OCI-LY7 (cell line): ENCODE measurements around the gene DGKZ.

Experiments used
- CTCF ChIP-seq: fragments of 200-600 bp; sonication (generic); conservative IDR thresholded peaks from 2 replicates; pipeline ENCODE4 v1.5.1; 2014; ENCODE audit warnings: mild to moderate bottlenecking, antibody characterized with exemption, low read length, moderate library complexity, mixed read lengths
- EZH2phosphoT487 ChIP-seq: fragments of 200-600 bp; sonication (generic); IDR thresholded peaks from 2 replicates; pipeline ENCODE4 v1.6.1; 2018; ENCODE audit warnings: low read depth, borderline replicate concordance, mild to moderate bottlenecking, mixed run types, antibody characterized with exemption, low read length, moderate library complexity, mixed read lengths

GRCh38 chr11:46348566-46349401 is 1.5 kb downstream of the DGKZ start:
- no peak for TF ChIP-seq CTCF
- TF ChIP-seq EZH2phosphoT487, result no peak
